Caco-2 (cell line): ENCODE results near the gene SLF2. TPM values are rescaled to one million over a fixed set of nuclear protein-coding genes. Genes with fewer than 3 reads are reported as not detected.

Experiments
- BruUV-seq: library from RNA; stranded (reverse); fragments of 400-500 nt; replicated peaks from 2 replicates; lab custom pipeline; 2021; lab: Mats Ljungman, UMichigan
- CTCF ChIA-PET: fragments of 300-600 bp; sonication (Branson Sonifier 250); formaldehyde crosslinking; loops from one replicate; lab custom pipeline; 2022; ENCODE audit warnings: antibody characterized with exemption; lab: Charles Lee
- POLR2A ChIA-PET: fragments of 300-600 bp; sonication (Branson Sonifier 250); formaldehyde crosslinking; loops from one replicate; lab custom pipeline; 2022; ENCODE audit warnings: antibody characterized with exemption; lab: Charles Lee
- DNase-seq, 2 experiments: peaks; one replicate each; pipeline versions ENCODE4 v3.0.0 to v3.0.0-alpha.2; 2020 to 2022
- H3K27me3 ChIP-seq: replicated peaks from 2 replicates; pipeline ENCODE4 v1.6.0; 2011; ENCODE audit warnings: low read length; ENCODE audit not compliant: control insufficient read depth, insufficient read depth
- H3K36me3 ChIP-seq: 2 replicates; pipeline ENCODE4 v1.5.1; 2011; ENCODE audit warnings: low read length; ENCODE audit not compliant: control insufficient read depth, insufficient read depth
- H3K4me1 ChIP-seq: fragments of 250-450 bp; sonication (Bioruptor Pico); 2 replicates; pipeline ENCODE4 v1.5.1; 2020; ENCODE audit warnings: mild to moderate bottlenecking
- H3K4me3 ChIP-seq: 2 replicates; pipeline ENCODE4 v1.5.1; 2011; ENCODE audit warnings: low read depth, mild to moderate bottlenecking, control low read depth, low read length
- H3K9me3 ChIP-seq: fragments of 250-450 bp; sonication (Bioruptor Pico); 2 replicates; pipeline ENCODE4 v1.5.1; 2020; ENCODE audit warnings: mild to moderate bottlenecking, moderate library complexity
- H3K27ac Mint-ChIP-seq: one replicate; pipeline ENCODE4 v1.8.0; 2022; ENCODE audit warnings: mixed read lengths; ENCODE audit not compliant: unreplicated experiment
- H3K27me3 Mint-ChIP-seq: one replicate; pipeline ENCODE4 v1.8.0; 2022; ENCODE audit warnings: mixed read lengths; ENCODE audit not compliant: insufficient read depth, unreplicated experiment
- H3K36me3 Mint-ChIP-seq: one replicate; pipeline ENCODE4 v1.8.0; 2022; ENCODE audit warnings: mild to moderate bottlenecking, mixed read lengths; ENCODE audit not compliant: insufficient read depth, unreplicated experiment
- H3K4me1 Mint-ChIP-seq: one replicate; pipeline ENCODE4 v1.8.0; 2022; ENCODE audit warnings: low read depth, mixed read lengths; ENCODE audit not compliant: unreplicated experiment
- H3K4me3 Mint-ChIP-seq: one replicate; pipeline ENCODE4 v1.8.0; 2022; ENCODE audit warnings: mild to moderate bottlenecking, moderate library complexity, mixed read lengths; ENCODE audit not compliant: unreplicated experiment
- H3K9me3 Mint-ChIP-seq: one replicate; pipeline ENCODE4 v1.8.0; 2022; ENCODE audit warnings: mixed read lengths; ENCODE audit not compliant: unreplicated experiment
- intact Hi-C: fragments of 100-400 bp; cut with micrococcal nuclease; formaldehyde crosslinking; loops from one replicate; pipeline ENCODE4 v1.10.0; 2022; ENCODE audit not compliant: unreplicated experiment
- total RNA-seq: library from RNA; stranded (reverse); gene quantifications from 2 replicates; pipeline ENCODE4 v1.2.3, GENCODE V29; 2022
- TF ChIP-seq, protein P1 (sequence below), 2 experiments: fragments of 200-600 bp in 1 of 2; IDR thresholded peaks; 1 replicate in 1 of 2; 2 replicates in 1 of 2; pipeline versions ENCODE4 v1.5.1 to v1.8.0; 2011 to 2022; ENCODE audit warnings: antibody characterized with exemption in 1 of 2, control low read depth in 1 of 2, inconsistent platforms in 1 of 2, low read depth in 1 of 2, low read length in 1 of 2, mild to moderate bottlenecking in 1 of 2, moderate library complexity in 1 of 2; ENCODE audit not compliant: insufficient read depth in 1 of 2, severe bottlenecking in 1 of 2, unreplicated experiment in 1 of 2

SLF2 gene
- total RNA-seq, 1 experiment from 2014 or later: 25.2 TPM

GRCh38 chr10:101007099-101007711 lies 94.4 kb downstream of the SLF2 start:
- no peaks in the 10 kb centered on the region for H3K4me1 ChIP-seq
- intact Hi-C loops: no loop called here
- H3K9me3 Mint-ChIP-seq: no peaks in the 10 kb centered on the region
- no peak for DNase-seq
- no TSS peak for BruUV-seq
- ChIA-PET POLR2A (interaction anchor here (0.6 kb wide), 1 partner anchor 23 kb away, joined by 5 read pairs; no protein-coding TSS in a partner anchor), CTCF (interaction anchor here (0.7 to 0.8 kb wide), 3 partner anchors 10 to 155 kb away, joined by 3 to 5 read pairs (median 5); no protein-coding TSS in a partner anchor)
- H3K27ac Mint-ChIP-seq: no peak overlapping the region
- H3K36me3 ChIP-seq: peaks cover 2% of the 10 kb centered on the region
- TF ChIP-seq, protein P1, sequence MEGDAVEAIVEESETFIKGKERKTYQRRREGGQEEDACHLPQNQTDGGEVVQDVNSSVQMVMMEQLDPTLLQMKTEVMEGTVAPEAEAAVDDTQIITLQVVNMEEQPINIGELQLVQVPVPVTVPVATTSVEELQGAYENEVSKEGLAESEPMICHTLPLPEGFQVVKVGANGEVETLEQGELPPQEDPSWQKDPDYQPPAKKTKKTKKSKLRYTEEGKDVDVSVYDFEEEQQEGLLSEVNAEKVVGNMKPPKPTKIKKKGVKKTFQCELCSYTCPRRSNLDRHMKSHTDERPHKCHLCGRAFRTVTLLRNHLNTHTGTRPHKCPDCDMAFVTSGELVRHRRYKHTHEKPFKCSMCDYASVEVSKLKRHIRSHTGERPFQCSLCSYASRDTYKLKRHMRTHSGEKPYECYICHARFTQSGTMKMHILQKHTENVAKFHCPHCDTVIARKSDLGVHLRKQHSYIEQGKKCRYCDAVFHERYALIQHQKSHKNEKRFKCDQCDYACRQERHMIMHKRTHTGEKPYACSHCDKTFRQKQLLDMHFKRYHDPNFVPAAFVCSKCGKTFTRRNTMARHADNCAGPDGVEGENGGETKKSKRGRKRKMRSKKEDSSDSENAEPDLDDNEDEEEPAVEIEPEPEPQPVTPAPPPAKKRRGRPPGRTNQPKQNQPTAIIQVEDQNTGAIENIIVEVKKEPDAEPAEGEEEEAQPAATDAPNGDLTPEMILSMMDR (IDR thresholded peaks at IDR 0.05; ENCODE audit: insufficient read depth in 1 of 2, low read depth in 1 of 2, low read length in 1 of 2, severe bottlenecking in 1 of 2, unreplicated experiment in 1 of 2): no peak
- no peaks in the 10 kb centered on the region for H3K27me3 Mint-ChIP-seq
- H3K4me3 Mint-ChIP-seq: no peak overlapping the region
- no peaks in the 10 kb centered on the region for H3K4me1 Mint-ChIP-seq
- no peaks in the 10 kb centered on the region for H3K9me3 ChIP-seq
- no peaks in the 10 kb centered on the region for H3K27me3 ChIP-seq
- H3K4me3 ChIP-seq: no peak overlapping the region
- peaks cover 11% of the 10 kb centered on the region for H3K36me3 Mint-ChIP-seq

DNA sequence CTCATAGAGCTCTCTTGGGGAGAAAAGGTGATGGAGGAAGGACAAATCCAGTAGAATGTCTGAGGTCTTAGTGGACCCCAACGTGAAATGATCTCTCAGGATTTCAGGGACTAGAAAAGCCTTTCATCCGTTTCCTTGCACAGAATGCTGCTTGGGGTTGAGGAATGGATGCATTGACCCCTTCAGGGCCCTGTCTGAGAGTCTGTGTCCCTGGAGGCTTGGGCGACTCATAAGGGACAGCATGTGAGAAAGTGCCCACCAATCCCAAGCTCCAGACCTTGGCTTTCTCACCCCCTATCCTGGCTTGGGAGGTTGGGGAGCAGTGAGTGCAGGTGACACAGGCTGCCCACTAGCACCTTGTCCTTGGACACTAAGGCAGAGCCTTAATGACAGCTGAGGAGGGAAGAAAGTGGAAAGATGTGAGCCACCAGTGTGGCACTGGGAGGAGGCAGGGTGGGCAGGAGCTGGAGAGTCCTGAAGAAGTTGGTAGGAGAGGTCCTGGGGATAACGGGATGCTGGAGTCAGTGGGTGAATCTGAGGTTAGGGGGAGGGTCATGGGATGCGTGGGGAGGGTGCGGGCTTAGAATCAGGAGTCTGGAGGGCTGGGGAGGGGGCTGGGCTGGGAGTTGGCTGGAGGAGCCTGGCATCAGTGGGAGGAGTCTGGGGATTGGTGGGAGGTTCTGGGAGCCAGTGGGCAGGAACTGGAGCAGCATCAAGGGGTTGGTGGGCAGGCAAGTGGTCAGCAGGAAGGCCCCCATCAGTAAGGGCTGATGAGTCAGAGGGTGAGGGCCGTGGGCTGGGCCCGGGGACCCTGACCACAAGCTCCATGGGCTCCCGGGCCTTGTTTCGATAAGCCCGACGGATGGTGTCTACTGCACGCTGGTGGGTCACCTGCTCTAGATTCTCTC lies 95.4 kb downstream of the SLF2 start:
- Mint-ChIP-seq H3K27me3 (no peaks in the 10 kb centered on the region), H3K4me3 (no peak overlapping the region), H3K36me3 (peaks cover 6% of the 10 kb centered on the region), H3K4me1 (peaks cover 5% of the 10 kb centered on the region), H3K27ac (no peak overlapping the region), H3K9me3 (no peaks in the 10 kb centered on the region)
- Histone ChIP-seq H3K4me1 (no peaks in the 10 kb centered on the region), H3K4me3 (no peak overlapping the region), H3K27me3 (no peaks in the 10 kb centered on the region), H3K36me3 (peaks cover 2% of the 10 kb centered on the region), H3K9me3 (no peaks in the 10 kb centered on the region)
- no TSS peak for BruUV-seq
- intact Hi-C loops: no loop called here
- CTCF ChIA-PET: interaction anchor here (0.7 kb wide), 1 partner anchor 11 kb away, joined by 5 read pairs; no protein-coding TSS in a partner anchor
- no peak for DNase-seq
- POLR2A ChIA-PET: interaction anchor here (0.6 kb wide), 1 partner anchor 98 kb away, joined by 6 read pairs; no protein-coding TSS in a partner anchor
- TF ChIP-seq, protein P1 (IDR thresholded peaks at IDR 0.05; ENCODE audit: insufficient read depth in 1 of 2, low read depth in 1 of 2, low read length in 1 of 2, severe bottlenecking in 1 of 2, unreplicated experiment in 1 of 2): no peak

DNA sequence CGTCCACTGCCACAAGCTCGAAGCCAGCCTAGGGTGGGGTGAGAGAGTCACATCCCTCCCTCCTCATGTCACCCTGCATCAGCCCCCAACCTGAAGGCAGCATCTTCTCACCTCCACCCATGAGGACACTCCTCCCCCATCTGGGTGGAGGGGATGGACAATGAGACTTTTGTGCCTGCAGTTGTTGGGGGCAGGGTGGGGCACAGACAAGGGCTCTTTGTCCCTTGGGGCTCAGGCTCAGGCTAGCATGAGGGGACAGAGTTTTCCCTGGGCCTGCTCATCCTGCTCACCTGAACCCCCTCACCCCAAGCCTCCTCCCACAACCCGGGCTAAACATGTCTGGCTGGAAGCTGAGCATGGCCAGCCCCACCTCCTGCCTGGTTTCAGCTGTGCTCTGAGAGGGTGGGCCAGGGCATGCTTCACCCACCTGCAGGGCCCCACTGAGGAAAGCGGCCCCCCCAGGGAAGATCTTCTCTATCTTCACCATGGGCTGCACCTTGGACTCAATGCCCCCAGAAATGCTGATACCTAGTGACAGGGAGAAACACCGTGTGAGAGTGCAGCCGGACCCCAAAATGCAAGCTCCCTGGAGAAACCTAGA lies 96.2 kb downstream of the SLF2 start:
- H3K9me3 Mint-ChIP-seq: no peaks in the 10 kb centered on the region
- H3K27ac Mint-ChIP-seq: no peak overlapping the region
- H3K4me3 Mint-ChIP-seq: no peak overlapping the region
- H3K36me3 ChIP-seq: peaks cover 2% of the 10 kb centered on the region
- ChIA-PET CTCF (no interaction called here), POLR2A (interaction anchor here (0.6 kb wide), 1 partner anchor 98 kb away, joined by 6 read pairs; no protein-coding TSS in a partner anchor)
- H3K4me3 ChIP-seq: no peak overlapping the region
- H3K27me3 Mint-ChIP-seq: no peaks in the 10 kb centered on the region
- intact Hi-C loops: no loop called here
- H3K4me1 ChIP-seq: no peaks in the 10 kb centered on the region
- no peaks in the 10 kb centered on the region for H3K27me3 ChIP-seq
- H3K4me1 Mint-ChIP-seq: peaks cover 9% of the 10 kb centered on the region
- no TSS peak for BruUV-seq
- H3K36me3 Mint-ChIP-seq: peaks cover 6% of the 10 kb centered on the region
- no peak for DNase-seq
- H3K9me3 ChIP-seq: no peaks in the 10 kb centered on the region
- TF ChIP-seq, protein P1 (IDR thresholded peaks at IDR 0.05; ENCODE audit: insufficient read depth in 1 of 2, low read depth in 1 of 2, low read length in 1 of 2, severe bottlenecking in 1 of 2, unreplicated experiment in 1 of 2): no peak
